HG03558 (cell line): ENCODE results near the gene SPC25.
"Not testable (repeated sequence)": the region's sequence is repeated elsewhere in the genome, so short reads cannot be mapped to it uniquely, and the experiment has no call there.

Source experiments
- ATAC-seq: cut with Tn5 transposase; IDR thresholded peaks from one replicate; pipeline ENCODE4 v1.9.1; 2021; ENCODE audit warnings: moderate number of reproducible peaks; ENCODE audit not compliant: unreplicated experiment; ENCODE audit errors: extremely low read depth

The SPC25 gene

GRCh38 chr2:168904358-168904757, 14.1 kb upstream of the SPC25 start:
- no peak for ATAC-seq

- no peak for ATAC-seq
Measured at GRCh38 chr2:168903888-168904287, 13.7 kb upstream of the SPC25 start.

DNA sequence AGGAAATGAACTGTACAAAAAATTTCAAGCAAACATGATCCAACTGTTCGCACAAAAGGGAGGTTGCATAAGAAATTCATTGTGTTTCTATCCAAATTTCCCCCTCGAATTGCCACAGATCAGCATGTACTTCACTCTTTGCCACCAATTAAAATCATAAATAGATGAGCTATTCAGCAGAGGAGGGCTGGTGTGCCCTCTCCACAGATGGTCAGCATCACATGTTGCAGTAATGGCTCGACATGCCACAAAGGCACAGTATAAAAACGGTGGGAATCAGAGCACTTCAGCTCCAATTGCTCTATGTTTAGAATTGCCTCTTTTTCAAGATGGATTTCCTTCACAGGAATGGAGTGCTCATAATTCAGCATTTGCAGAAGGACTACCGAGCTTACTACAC, 10.8 kb upstream of the SPC25 start, which contains the start of gene G6PC2:
TSS of gene G6PC2 (plus strand) at position 289 of the 400 bp plus-strand sequence. CDS start at position 330, 41 bp downstream.
- no peak for ATAC-seq

DNA sequence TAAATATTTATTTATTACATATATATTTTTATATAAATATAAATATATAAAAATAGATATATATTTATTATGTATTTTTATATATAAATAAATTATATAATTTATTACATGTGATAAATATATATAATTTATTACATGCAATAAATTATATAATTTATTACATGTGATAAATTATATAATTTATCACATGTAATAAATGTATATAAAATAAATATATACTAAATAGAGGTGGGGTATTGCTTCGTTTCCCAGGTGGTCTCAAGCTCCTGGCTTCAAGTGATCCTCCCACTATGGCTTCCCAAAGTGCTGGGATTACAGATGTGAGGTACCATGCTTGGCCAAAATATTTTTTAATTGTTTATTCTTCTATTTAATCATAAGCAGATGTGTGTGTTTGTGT, 7.2 kb upstream of the SPC25 start:
- ATAC-seq = no peak

DNA sequence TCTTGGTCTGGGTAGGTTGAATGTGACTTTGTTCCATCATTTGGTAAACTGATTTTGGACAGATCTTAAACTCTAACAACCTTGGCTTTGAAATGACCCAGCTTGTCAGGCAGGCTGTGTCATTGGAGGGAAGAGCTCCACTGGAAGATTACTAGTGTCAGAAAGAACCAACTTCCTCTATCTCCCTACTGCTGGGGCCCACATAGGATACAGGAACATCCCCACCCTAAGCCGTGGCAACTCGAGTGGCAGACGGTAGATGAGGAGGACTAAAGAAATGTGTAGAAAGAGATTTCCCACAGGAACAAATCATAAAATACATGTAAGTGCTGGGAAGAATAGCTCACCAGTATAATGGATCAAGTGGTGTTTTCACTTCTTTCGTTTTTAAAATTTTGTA, 6.6 kb upstream of the SPC25 start:
- ATAC-seq = no peak

DNA sequence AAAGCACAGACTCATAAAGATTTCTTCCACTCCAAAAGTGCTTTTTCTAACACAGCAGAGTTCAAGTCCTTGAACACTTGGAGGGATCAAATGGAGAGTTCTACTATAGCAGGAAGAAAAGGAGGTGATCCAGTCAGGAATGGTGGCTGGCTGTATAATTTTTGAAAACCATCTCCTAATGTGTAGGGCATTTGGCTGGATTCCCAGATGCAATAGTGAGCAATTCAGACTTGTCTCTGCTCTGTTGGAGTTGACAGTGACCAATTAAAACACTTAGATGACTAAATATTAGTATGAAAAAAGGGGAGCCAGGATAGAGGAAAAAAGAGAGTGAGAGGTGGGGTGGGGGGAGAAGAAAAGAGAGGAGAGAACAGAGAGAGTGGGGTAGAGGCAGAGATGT, 5.5 kb upstream of the SPC25 start:
- ATAC-seq = no peak

GRCh38 chr2:168894720-168895119, 4.5 kb upstream of the SPC25 start:
- ATAC-seq = no peak

DNA sequence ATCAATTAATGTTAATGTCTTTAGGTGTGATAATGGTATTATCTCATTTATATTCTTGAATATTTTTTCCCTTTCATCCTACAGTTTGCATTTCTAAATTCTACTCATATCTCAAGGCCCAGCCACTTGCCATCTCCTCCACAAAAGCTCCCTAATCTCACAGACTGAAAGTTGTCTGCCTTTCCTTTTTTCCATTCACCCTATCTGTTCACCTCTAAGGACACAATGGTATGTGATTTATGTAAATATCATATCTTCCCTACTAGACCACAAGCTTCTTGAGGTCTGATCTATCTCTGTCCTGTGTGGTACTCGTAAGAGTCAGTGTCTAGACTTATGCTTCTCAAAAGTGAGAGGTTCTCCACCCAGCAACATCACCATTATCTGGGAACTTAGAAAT, 3.9 kb upstream of the SPC25 start:
- ATAC-seq = no peak

DNA sequence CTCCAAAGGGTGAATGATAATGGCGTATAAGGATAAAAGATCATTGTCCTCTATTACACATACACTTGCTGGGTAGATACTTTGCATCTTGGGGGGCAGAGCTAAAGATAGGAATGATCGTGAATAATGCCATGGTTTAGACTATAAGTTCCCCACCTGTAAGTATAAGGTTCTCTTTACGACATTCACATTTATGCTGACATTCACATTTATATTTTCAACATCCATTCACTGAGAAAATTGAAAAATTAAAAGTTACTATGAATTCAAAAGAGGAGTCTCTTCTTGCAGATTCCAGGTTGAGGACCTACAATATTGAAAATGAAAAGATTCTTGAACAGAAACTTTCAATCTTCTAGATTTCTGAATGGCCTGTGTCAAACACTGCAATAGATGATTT, 2.1 kb upstream of the SPC25 start:
- no peak for ATAC-seq

- ATAC-seq = no peak
Measured at GRCh38 chr2:168889635-168890005, 610 bp downstream of the SPC25 start.

GRCh38 chr2:168884975-168885374, 5.3 kb downstream of the SPC25 start:
- ATAC-seq = no peak

GRCh38 chr2:168882163-168882562, 8.1 kb downstream of the SPC25 start:
- ATAC-seq = not testable (repeated sequence)

GRCh38 chr2:168874368-168875054, 15.7 kb downstream of the SPC25 start:
- no peak for ATAC-seq

DNA sequence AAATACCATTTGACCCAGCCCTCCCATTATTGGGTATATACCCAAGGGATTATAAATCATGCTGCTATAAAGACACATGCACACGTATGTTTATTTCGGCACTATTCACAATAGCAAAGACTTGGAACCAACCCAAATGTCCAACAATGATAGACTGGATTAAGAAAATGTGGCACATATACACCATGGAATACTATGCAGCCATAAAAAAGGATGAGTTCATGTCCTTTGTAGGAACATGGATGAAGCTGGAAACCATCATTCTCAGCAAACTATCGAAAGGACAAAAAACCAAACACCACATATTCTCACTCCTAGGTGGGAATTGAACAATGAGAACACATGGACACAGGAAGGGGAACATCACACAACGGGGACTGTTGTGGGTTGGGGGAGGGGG, 19.4 kb downstream of the SPC25 start:
- not testable (repeated sequence) for ATAC-seq

DNA sequence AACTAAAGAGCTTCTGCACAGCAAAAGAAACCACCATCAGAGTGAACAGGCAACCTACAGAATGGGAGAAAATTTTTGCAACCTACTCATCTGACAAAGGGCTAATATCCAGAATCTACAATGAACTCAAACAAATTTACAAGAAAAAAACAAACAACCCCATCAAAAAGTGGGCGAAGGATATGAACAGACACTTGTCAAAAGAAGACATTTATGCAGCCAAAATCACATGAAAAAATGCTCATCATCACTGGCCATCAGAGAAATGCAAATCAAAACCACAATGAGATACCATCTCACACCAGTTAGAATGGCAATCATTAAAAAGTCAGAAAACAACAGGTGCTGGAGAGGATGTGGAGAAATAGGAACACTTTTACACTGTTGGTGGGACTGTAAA, 19.9 kb downstream of the SPC25 start:
- not testable (repeated sequence) for ATAC-seq

DNA sequence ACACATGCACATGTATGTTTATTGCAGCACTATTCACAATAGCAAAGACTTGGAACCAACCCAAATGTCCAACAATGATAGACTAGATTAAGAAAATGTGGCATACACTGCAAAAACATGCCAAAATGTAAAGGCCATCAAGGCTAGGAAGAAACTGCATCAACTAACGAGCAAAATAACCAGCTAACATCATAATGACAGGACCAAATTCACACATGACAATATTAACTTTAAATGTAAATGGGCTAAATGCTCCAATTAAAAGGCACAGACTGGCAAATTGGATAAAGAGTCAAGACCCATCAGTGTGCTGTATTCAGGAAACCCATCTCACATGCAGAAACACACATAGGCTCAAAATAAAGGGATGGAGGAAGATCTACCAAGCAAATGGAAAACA, 23.1 kb downstream of the SPC25 start:
- ATAC-seq = not testable (repeated sequence)

GRCh38 chr2:168858146-168858545, 32.1 kb downstream of the SPC25 start:
- ATAC-seq = no peak

DNA sequence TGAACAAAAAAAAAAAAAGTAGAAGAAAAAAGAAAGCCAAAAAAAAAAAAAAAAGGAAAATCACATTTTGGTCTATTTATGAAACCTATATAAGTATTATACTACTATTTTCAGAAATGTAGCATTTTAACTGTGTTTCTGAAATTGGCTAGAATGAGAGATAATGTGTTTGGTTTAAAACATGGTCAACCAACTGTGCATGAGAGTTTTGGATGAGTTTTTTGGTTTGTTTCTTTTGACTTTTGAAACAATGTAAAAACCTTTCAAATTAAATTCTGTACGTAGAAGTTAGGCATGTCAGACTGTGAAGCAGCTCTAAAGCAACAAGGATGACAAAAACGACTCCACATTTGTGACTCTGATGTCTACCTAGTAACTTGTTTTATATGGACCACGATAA, 34.6 kb downstream of the SPC25 start:
- no peak for ATAC-seq

GRCh38 chr2:168854651-168855050, 35.6 kb downstream of the SPC25 start:
- ATAC-seq = no peak

- no peak for ATAC-seq
Measured at GRCh38 chr2:168853471-168853870, 36.8 kb downstream of the SPC25 start.

DNA sequence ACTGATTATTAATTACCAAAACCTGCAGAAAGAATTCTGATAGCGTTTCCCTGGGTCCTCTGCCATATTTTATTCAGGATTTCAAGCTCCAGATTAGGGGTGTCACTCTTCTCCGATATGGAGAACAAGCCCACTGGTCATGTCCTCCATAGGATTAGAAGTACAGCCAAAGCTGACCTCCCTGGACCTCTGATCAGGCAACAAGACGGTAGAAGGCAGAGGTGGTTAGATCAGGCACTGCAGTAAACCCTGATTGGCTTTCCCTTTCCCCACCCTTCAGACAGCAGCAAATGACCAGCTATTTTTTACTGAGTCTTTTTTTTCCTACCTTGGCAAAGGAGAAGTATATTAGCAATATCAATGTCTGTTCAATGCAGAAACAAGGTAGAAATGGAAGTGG, 37.7 kb downstream of the SPC25 start:
- ATAC-seq = no peak

- no peak for ATAC-seq
Measured at GRCh38 chr2:168851674-168852320, 38.4 kb downstream of the SPC25 start.
